ENCODE results near the gene CSF2RB.
"Not testable (repeated sequence)": the region's sequence is repeated elsewhere in the genome, so short reads cannot be mapped to it uniquely, and the experiment has no call there.

CSF2RB gene

DNA sequence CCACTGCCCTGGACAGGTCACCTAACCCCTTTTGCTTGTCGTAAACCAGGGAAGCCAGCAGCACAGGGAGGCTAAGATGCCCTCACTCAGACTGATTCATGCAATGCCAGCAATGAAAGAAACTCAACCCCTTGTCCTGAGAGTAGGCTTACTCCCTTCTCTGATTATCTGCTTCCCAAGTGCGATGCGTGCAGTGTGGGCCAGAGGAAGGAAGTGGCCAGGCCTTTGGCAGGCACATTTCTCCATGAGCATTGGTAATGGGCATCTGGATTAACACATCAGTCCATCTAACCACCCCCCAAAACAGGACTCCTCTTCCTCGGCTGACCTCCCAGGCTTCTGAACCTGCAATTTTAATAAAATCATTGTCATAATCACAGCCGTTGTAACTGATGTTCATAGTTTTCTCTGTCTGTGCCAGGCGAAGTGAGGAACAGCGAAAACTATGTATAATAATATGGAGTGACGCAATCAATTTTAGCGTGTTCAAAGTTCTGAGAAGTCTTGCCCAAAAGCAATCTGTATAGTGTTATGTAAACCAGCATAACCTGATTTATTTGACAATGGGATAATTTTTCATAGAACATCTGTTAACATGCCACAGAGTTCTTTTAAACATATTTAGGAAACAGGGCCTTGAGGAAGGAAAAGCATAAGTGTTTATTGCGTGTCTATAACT lies 71.9 kb downstream of the CSF2RB start:
- ChIA-PET POLR2A (ENCODE audit: low non-redundant PET) (no interaction called here), CTCF (no interaction called here)
- TF ChIP-seq, protein P1, sequence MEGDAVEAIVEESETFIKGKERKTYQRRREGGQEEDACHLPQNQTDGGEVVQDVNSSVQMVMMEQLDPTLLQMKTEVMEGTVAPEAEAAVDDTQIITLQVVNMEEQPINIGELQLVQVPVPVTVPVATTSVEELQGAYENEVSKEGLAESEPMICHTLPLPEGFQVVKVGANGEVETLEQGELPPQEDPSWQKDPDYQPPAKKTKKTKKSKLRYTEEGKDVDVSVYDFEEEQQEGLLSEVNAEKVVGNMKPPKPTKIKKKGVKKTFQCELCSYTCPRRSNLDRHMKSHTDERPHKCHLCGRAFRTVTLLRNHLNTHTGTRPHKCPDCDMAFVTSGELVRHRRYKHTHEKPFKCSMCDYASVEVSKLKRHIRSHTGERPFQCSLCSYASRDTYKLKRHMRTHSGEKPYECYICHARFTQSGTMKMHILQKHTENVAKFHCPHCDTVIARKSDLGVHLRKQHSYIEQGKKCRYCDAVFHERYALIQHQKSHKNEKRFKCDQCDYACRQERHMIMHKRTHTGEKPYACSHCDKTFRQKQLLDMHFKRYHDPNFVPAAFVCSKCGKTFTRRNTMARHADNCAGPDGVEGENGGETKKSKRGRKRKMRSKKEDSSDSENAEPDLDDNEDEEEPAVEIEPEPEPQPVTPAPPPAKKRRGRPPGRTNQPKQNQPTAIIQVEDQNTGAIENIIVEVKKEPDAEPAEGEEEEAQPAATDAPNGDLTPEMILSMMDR (conservative IDR thresholded peaks at IDR 0.05; ENCODE audit: low read depth) = no peak
- DNase-seq (ENCODE audit: low spot score) = no peak
- H3K27ac ChIP-seq = no peak overlapping the region

DNA sequence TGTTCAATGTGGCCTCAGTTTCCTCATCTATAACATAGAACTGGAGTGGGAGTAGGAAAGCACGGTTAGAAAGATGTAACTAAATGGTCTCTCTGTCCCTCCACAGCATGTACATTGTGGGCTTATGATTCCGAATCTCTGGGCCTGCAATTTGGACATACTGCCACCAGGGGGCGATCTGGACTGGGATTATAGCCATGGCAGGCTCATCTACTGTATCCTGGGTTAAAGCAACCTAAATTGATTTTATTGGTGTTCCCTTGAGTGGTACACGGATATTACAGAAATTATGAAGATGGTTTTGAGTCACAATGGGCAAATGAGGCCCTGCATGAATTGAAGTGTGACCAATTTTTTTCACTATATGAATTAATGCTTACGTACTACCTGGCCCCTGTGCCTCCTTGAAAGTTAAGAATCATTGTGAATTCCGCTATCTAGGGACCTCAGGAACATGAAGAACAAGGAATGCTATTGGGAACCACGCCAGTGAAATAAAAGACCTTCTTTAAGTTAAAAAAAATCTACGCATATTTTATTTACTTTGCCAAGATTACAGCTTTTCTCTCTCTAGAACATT lies 72.9 kb downstream of the CSF2RB start:
- CTCF ChIA-PET = interaction anchor here (0.6 kb wide), 1 partner anchor 37 kb away, joined by 3 read pairs; no protein-coding TSS in a partner anchor
- POLR2A ChIA-PET (ENCODE audit: low non-redundant PET) = no interaction called here
- no peak for DNase-seq (ENCODE audit: low spot score)

DNA sequence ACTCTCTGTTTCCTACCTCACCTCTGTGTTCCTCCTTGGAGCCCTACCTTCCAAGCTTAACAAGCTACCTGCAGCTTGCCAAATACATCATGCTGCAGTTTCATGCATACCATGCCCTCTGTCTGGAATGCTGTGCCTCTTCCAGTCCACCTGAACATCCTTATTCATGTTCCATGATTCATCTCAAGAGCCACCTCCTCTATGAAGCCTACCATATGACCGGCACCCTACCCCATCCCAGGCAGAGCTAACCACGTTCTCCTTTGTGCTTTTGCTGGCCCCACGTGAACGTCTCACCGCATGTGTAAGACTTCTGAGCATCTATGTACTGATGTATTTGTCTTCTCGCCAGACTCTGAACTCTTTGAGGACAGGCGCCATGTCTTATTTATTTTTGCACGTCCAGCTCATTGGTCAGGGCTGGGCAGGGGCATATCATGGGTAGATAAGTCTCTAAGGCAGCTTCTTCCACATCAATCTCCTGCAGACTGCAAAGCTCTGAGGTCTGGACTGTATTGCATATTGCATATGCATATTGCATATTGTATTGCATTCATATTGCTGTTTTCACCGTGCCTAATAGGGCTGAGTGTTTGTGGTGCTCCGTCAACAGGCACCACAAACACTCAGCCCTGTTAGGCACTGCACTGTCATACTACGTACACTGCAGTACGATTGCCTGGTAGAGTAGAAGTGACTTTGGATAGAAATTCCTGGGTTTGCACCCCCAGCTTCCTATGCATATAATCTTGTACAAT lies 74.8 kb downstream of the CSF2RB start:
- CTCF ChIA-PET = no interaction called here
- TF ChIP-seq, protein P1 (conservative IDR thresholded peaks at IDR 0.05; ENCODE audit: low read depth) = no peak

More for the DNA sequence above, 72.9 kb downstream of the CSF2RB start:
- TF ChIP-seq, protein P1 (conservative IDR thresholded peaks at IDR 0.05; ENCODE audit: low read depth) = peak; percentile 51
- H3K27ac ChIP-seq = no peak overlapping the region

DNA sequence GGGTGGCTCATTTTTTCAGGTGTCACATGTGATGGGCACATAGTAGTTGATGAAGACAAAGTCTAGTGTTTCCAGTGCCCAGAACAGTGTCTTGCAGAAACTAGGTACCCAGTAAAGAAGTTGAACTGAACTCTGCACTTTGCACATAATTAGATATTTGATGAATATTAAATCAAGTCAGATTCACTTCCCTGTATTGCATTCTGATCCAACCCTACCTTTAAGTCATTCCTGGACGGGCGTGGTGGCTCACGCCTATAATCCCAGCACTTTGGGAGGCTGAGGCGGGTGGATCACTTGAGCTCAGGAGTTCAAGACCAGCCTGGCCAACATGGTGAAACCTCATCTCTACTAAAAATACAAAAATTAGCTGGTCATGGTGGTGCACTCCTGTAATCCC lies 75.6 kb downstream of the CSF2RB start:
- POLR2A ChIA-PET (ENCODE audit: low non-redundant PET); H3K27ac ChIP-seq; DNase-seq (ENCODE audit: low spot score); CTCF ChIA-PET: not testable (repeated sequence)

More for the DNA sequence above, 74.8 kb downstream of the CSF2RB start:
- DNase-seq (ENCODE audit: low spot score) = no peak
- POLR2A ChIA-PET (ENCODE audit: low non-redundant PET) = no interaction called here
- H3K27ac ChIP-seq = no peak overlapping the region
